Endothelial cell of umbilical vein (primary cell): Measurements from ENCODE around the gene AQP1.

Experiments used
- EZH2 ChIP-seq: IDR thresholded peaks from 2 replicates; pipeline ENCODE4 v1.6.1; 2012; ENCODE audit warnings: borderline replicate concordance, low read depth, mild to moderate bottlenecking, moderate library complexity, low read length, inconsistent platforms; ENCODE audit not compliant: severe bottlenecking
- FOS ChIP-seq: IDR thresholded peaks from 2 replicates; pipeline ENCODE4 v1.6.1; 2011; ENCODE audit warnings: mild to moderate bottlenecking, low read length, moderate library complexity, borderline replicate concordance; ENCODE audit not compliant: insufficient read depth
- JUN ChIP-seq: IDR thresholded peaks from 2 replicates; pipeline ENCODE4 v1.6.1; 2011; ENCODE audit warnings: borderline replicate concordance, low read depth; ENCODE audit not compliant: insufficient read length, insufficient read depth
- MAX ChIP-seq: IDR thresholded peaks from 2 replicates; pipeline ENCODE4 v1.6.1; 2011; ENCODE audit not compliant: insufficient read depth, insufficient read length
- POLR2A ChIP-seq: IDR thresholded peaks from 2 replicates; pipeline ENCODE4 v1.6.1; 2012; ENCODE audit warnings: low read depth, mild to moderate bottlenecking, control low read depth, low read length
- POLR2AphosphoS5 ChIP-seq: IDR thresholded peaks from 2 replicates; pipeline ENCODE4 v1.6.1; 2012; ENCODE audit warnings: low read depth, mild to moderate bottlenecking, control low read depth, low read length, moderate library complexity; ENCODE audit not compliant: insufficient read depth
- TF ChIP-seq, protein P1 (sequence below), 2 donors: IDR thresholded peaks; 1 replicate in 1 of 2; 2 replicates in 1 of 2; pipeline ENCODE4 v1.5.1; 2011; ENCODE audit warnings: low read length in 2 of 2, mild to moderate bottlenecking in 2 of 2, moderate library complexity in 2 of 2, control low read depth in 1 of 2, inconsistent platforms in 1 of 2, low read depth in 1 of 2; ENCODE audit not compliant: insufficient read depth in 1 of 2; ENCODE audit errors: extremely low read depth in 1 of 2

DNA sequence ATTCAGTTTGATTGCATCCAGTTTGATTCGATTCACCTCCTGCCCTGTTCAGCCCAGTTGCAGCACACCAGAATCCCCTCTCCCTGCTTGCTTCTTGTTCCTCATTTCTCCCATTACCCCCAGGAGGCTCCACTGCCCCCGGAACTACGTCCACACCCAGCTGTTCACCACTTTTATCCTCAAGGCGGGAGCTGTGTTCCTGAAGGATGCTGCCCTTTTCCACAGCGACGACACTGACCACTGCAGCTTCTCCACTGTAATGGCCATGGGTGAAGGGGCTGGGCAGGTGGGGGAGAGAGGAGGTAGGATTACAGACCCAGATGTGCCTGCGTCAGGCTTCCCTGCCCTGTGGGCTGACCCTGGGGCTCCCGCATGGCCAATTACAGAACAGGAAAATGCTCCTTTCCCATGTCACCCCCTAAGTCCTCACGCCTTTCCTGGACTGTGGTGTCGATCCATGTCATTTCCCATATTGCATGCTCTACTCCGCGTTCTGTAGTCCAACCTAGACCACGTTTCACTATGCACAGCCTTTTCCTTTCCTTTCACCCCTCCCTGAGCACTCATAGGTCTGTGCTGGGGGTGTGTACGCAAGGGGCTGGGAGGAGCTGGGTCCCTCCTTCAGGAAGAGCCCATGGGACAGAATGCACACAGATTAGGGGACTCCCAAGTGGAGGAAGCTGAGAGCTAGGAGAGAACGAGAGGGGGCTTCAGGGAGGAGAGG, 60.3 kb downstream of the AQP1 start:
- TF ChIP-seq POLR2A (no peak), EZH2 (no peak), POLR2AphosphoS5 (no peak), MAX (no peak), FOS (no peak), JUN (no peak)
- TF ChIP-seq, protein P1, sequence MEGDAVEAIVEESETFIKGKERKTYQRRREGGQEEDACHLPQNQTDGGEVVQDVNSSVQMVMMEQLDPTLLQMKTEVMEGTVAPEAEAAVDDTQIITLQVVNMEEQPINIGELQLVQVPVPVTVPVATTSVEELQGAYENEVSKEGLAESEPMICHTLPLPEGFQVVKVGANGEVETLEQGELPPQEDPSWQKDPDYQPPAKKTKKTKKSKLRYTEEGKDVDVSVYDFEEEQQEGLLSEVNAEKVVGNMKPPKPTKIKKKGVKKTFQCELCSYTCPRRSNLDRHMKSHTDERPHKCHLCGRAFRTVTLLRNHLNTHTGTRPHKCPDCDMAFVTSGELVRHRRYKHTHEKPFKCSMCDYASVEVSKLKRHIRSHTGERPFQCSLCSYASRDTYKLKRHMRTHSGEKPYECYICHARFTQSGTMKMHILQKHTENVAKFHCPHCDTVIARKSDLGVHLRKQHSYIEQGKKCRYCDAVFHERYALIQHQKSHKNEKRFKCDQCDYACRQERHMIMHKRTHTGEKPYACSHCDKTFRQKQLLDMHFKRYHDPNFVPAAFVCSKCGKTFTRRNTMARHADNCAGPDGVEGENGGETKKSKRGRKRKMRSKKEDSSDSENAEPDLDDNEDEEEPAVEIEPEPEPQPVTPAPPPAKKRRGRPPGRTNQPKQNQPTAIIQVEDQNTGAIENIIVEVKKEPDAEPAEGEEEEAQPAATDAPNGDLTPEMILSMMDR (IDR thresholded peaks at IDR 0.05; ENCODE audit: extremely low read depth in 1 of 2, insufficient read depth in 1 of 2, low read depth in 1 of 2, low read length in 2 of 2): no peak
